A673 (cell line): Measurements from ENCODE around the gene SEC16A. TPM values are rescaled to one million over a fixed set of nuclear protein-coding genes. Genes with fewer than 3 reads are reported as not detected.
A peak's percentile ranks its signal among the peaks of the same experiment; 100 is the strongest.

Experiments
- BruUV-seq: library from RNA; stranded (reverse); fragments of 400-500 nt; replicated peaks from 2 replicates; lab custom pipeline; 2021; lab: Mats Ljungman, UMichigan
- CTCF ChIA-PET: fragments of 300-600 bp; sonication (Branson Sonifier 250); formaldehyde crosslinking; loops from one replicate; lab custom pipeline; 2022; ENCODE audit warnings: antibody characterized with exemption; lab: Charles Lee
- POLR2A ChIA-PET: fragments of 300-600 bp; sonication (Branson Sonifier 250); formaldehyde crosslinking; loops from one replicate; lab custom pipeline; 2022; ENCODE audit warnings: antibody characterized with exemption; ENCODE audit not compliant: low non-redundant PET; lab: Charles Lee
- DNase-seq: peaks from one replicate; pipeline ENCODE4 v3.0.0-alpha.2; 2015; ENCODE audit warnings: low spot score
- H3K27ac ChIP-seq: fragments of 200-600 bp; sonication (generic); 2 replicates; pipeline ENCODE4 v1.5.1; 2016; ENCODE audit warnings: mixed run types, low read depth, mild to moderate bottlenecking, mixed read lengths, antibody characterized with exemption, low read length; ENCODE audit not compliant: poor library complexity, severe bottlenecking
- H3K27me3 ChIP-seq: fragments of 200-600 bp; sonication (generic); replicated peaks from 2 replicates; pipeline ENCODE4 v1.6.1; 2017; ENCODE audit warnings: mixed run types, low read depth, mild to moderate bottlenecking, mixed read lengths, antibody characterized with exemption, low read length; ENCODE audit not compliant: insufficient read depth, poor library complexity
- H3K36me3 ChIP-seq: fragments of 200-600 bp; sonication (generic); 2 replicates; pipeline ENCODE4 v1.6.1; 2016; ENCODE audit warnings: mixed run types, mild to moderate bottlenecking, mixed read lengths, antibody characterized with exemption, low read length; ENCODE audit not compliant: insufficient read depth, poor library complexity, severe bottlenecking
- H3K4me1 ChIP-seq: fragments of 200-600 bp; sonication (generic); 2 replicates; pipeline ENCODE4 v1.6.1; 2017; ENCODE audit warnings: mixed run types, mild to moderate bottlenecking, mixed read lengths, antibody characterized with exemption, low read length; ENCODE audit not compliant: insufficient read depth, poor library complexity, severe bottlenecking
- H3K4me3 ChIP-seq: fragments of 200-600 bp; sonication (generic); 2 replicates; pipeline ENCODE4 v1.5.1; 2016; ENCODE audit warnings: low read depth, mixed run types, mild to moderate bottlenecking, mixed read lengths, low read length; ENCODE audit not compliant: poor library complexity, severe bottlenecking
- H3K9me3 ChIP-seq: fragments of 200-600 bp; sonication (generic); 2 replicates; pipeline ENCODE4 v1.6.1; 2016; ENCODE audit warnings: mixed run types, low read depth, mild to moderate bottlenecking, mixed read lengths, antibody characterized with exemption, low read length; ENCODE audit not compliant: poor library complexity, severe bottlenecking
- EZH2 ChIP-seq: fragments of 200-600 bp; sonication (generic); IDR thresholded peaks from 2 replicates; pipeline ENCODE4 v1.6.1; 2017; ENCODE audit warnings: borderline replicate concordance, low read depth, mild to moderate bottlenecking, mixed read lengths, antibody characterized with exemption, low read length; ENCODE audit not compliant: poor library complexity, severe bottlenecking
- intact Hi-C: fragments of 100-400 bp; cut with micrococcal nuclease; formaldehyde crosslinking; loops from one replicate; pipeline ENCODE4 v1.10.0; 2022; ENCODE audit not compliant: unreplicated experiment
- total RNA-seq: library from RNA; stranded (reverse); gene quantifications from 2 replicates; pipeline ENCODE4 v1.2.3, GENCODE V29; 2021
- TF ChIP-seq, protein P1 (sequence below): fragments of 300-800, 200-600 bp; sonication (generic); conservative IDR thresholded peaks from 2 replicates; pipeline ENCODE4 v1.5.1; 2017; ENCODE audit warnings: low read depth, mild to moderate bottlenecking, antibody characterized with exemption, low read length, moderate library complexity, mixed read lengths

Gene SEC16A
- total RNA-seq, 1 experiment from 2014 or later: 72.9 TPM

- H3K4me1 ChIP-seq: peaks cover 14% of the 10 kb centered on the region
- no peak for DNase-seq
- intact Hi-C loops: no loop called here
- TF ChIP-seq, protein P1, sequence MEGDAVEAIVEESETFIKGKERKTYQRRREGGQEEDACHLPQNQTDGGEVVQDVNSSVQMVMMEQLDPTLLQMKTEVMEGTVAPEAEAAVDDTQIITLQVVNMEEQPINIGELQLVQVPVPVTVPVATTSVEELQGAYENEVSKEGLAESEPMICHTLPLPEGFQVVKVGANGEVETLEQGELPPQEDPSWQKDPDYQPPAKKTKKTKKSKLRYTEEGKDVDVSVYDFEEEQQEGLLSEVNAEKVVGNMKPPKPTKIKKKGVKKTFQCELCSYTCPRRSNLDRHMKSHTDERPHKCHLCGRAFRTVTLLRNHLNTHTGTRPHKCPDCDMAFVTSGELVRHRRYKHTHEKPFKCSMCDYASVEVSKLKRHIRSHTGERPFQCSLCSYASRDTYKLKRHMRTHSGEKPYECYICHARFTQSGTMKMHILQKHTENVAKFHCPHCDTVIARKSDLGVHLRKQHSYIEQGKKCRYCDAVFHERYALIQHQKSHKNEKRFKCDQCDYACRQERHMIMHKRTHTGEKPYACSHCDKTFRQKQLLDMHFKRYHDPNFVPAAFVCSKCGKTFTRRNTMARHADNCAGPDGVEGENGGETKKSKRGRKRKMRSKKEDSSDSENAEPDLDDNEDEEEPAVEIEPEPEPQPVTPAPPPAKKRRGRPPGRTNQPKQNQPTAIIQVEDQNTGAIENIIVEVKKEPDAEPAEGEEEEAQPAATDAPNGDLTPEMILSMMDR: no peak
- TF ChIP-seq EZH2: no peak
- POLR2A ChIA-PET: no interaction called here
- no peak overlapping the region for H3K27ac ChIP-seq
- H3K36me3 ChIP-seq: no peaks in the 10 kb centered on the region
- CTCF ChIA-PET: no interaction called here
- H3K27me3 ChIP-seq: no peaks in the 10 kb centered on the region
- no peak overlapping the region for H3K4me3 ChIP-seq
- H3K9me3 ChIP-seq: no peaks in the 10 kb centered on the region
- BruUV-seq: no TSS peak
Measured at GRCh38 chr9:136528716-136529341, 46.0 kb upstream of the SEC16A start.

DNA sequence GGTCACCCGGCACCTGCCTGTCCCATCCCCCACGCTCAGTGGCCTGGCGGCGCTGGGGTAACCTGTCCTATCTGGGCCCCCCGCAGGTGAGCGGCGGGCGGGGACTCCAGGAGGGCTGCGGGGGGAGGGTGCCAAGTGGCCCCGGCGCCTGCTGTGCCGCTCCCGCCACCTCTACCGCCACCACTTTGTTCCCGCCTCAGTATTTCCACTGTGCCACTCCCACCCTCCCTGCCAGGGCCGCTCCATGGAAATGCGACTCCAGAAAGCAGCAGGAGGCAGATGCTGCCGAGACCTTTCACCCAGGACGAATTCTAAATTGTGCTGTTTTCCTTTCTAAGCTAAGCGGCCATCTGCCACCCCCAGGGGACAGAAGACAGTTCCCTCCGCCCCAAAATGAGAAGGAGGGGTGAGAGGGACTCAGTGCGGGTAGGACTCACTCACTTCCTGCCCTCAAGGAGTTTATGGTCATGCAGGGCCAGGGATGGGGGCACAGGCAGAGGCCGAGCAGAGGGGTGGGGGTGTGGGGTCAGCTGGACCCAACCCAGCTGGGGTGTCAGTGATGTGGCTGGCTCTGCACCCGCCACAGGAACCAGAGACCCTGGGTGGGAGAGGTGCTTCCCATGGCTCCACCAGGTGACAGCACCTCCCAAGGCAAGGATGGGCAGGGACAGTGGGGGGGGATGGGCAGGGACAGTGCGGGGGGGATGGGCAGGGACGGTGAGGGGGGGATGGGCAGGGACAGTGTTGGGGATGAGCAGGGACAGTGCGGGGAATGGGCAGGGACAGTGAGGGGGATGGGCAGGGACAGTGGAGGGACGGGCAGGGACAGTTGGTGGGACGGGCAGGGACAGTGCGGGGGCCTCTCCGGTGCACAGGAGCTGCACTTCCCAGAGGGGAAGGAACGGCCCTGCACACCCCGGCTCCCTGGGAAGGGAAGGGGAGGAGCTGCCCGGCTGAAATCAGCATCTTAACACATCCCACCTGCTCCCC lies 45.2 kb upstream of the SEC16A start:
- peak; percentile 49 for DNase-seq
- no peaks in the 10 kb centered on the region for H3K9me3 ChIP-seq
- BruUV-seq: no TSS peak
- H3K36me3 ChIP-seq: no peaks in the 10 kb centered on the region
- H3K27me3 ChIP-seq: no peaks in the 10 kb centered on the region
- intact Hi-C loops: no loop called here
- ChIA-PET CTCF (no interaction called here), POLR2A (no interaction called here)
- peaks cover 14% of the 10 kb centered on the region for H3K4me1 ChIP-seq
- no peak overlapping the region for H3K4me3 ChIP-seq
- TF ChIP-seq, protein P1: no peak
- no peak for TF ChIP-seq EZH2
- no peak overlapping the region for H3K27ac ChIP-seq

DNA sequence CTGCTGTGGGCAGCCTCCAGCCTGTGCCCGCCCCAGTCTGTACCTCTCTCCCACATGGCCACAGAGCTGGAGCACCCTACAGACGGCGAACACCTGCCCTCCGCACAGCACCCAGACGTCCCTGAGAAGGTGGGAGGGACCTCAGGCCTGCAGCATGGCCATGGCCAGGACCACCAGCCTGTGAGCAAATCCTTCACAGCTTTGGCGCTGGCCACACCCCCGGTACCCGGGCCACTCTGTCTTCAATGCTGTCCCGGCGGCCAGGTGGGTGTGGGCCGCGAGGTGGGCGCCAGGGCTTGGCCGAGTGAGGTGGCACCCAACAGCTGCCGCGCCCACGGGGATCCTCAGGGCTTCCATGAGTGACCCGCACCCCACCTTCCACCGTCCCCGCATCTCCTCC lies 44.3 kb upstream of the SEC16A start:
- Histone ChIP-seq H3K36me3 (no peaks in the 10 kb centered on the region), H3K9me3 (no peaks in the 10 kb centered on the region), H3K27ac (no peak overlapping the region), H3K4me3 (no peak overlapping the region), H3K27me3 (no peaks in the 10 kb centered on the region), H3K4me1 (peaks cover 14% of the 10 kb centered on the region)
- ChIA-PET POLR2A (no interaction called here), CTCF (no interaction called here)
- no peak for DNase-seq
- intact Hi-C loops: no loop called here
- no TSS peak for BruUV-seq
- no peak for TF ChIP-seq EZH2
- TF ChIP-seq, protein P1: no peak
